Duodenal mucosa (tissue), 2 donors: ENCODE data around the gene CNTN5.
"Not testable (repeated sequence)": the region's sequence is repeated elsewhere in the genome, so short reads cannot be mapped to it uniquely, and the experiment has no call there.

Source experiments
- H3K27ac ChIP-seq: one replicate; pipeline ENCODE4 v1.7.0; 2013; ENCODE audit warnings: low read depth, low read length
- H3K27me3 ChIP-seq, 2 donors: one replicate each; pipeline ENCODE4 v1.7.0; 2013; ENCODE audit warnings: low read length in 2 of 2, control low read depth in 1 of 2; ENCODE audit not compliant: insufficient read depth in 2 of 2, control insufficient read depth in 1 of 2
- H3K36me3 ChIP-seq, 2 donors: one replicate each; pipeline ENCODE4 v1.7.0; 2013; ENCODE audit warnings: low read length in 2 of 2, control low read depth in 1 of 2; ENCODE audit not compliant: insufficient read depth in 2 of 2, control insufficient read depth in 1 of 2
- H3K4me1 ChIP-seq, 2 donors: one replicate each; pipeline ENCODE4 v1.7.0; 2013; ENCODE audit warnings: low read length in 2 of 2, control low read depth in 1 of 2; ENCODE audit not compliant: insufficient read depth in 2 of 2, control insufficient read depth in 1 of 2
- H3K4me3 ChIP-seq, 2 donors: one replicate each; pipeline ENCODE4 v1.7.0; 2013; ENCODE audit warnings: low read length in 2 of 2, low read depth in 1 of 2
- H3K9ac ChIP-seq, 2 donors: one replicate each; pipeline ENCODE4 v1.7.0; 2013; ENCODE audit warnings: low read length in 2 of 2, low read depth in 1 of 2
- H3K9me3 ChIP-seq, 2 donors: one replicate each; pipeline ENCODE4 v1.7.0; 2013; ENCODE audit warnings: low read length in 2 of 2, control low read depth in 1 of 2; ENCODE audit not compliant: control insufficient read depth in 1 of 2

The CNTN5 gene

GRCh38 chr11:99256614-99257013 is 235.9 kb downstream of the CNTN5 start:
- no peaks in the 10 kb centered on the region for H3K36me3 ChIP-seq
- no peaks in the 10 kb centered on the region for H3K4me1 ChIP-seq
- no peaks in the 10 kb centered on the region for H3K9me3 ChIP-seq
- H3K27me3 ChIP-seq = no peaks in the 10 kb centered on the region
- H3K4me3 ChIP-seq = no peak overlapping the region
- H3K9ac ChIP-seq = no peak overlapping the region
- H3K27ac ChIP-seq = no peak overlapping the region

DNA sequence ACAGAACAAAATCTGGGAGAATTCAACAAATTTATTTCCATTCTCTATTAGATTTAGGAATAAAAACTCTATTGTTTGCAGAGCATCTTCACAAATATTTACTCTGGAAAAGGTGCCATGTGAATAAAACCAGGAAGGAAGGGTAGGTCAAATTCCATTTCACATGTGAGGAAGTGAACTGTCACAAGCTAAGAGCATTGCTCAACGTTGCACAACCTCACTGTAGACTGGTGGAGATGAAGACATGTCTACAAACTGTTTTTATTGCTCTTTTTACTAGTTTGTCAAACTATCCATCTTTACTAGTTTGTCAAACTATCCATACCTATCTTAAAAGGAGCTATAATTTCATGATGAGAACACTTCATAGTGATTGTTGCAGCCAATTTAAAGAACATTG is 236.4 kb downstream of the CNTN5 start:
- H3K27me3 ChIP-seq = no peaks in the 10 kb centered on the region
- H3K9ac ChIP-seq = no peak overlapping the region
- no peaks in the 10 kb centered on the region for H3K9me3 ChIP-seq
- H3K4me3 ChIP-seq = no peak overlapping the region
- H3K4me1 ChIP-seq = no peaks in the 10 kb centered on the region
- H3K36me3 ChIP-seq = no peaks in the 10 kb centered on the region
- no peak overlapping the region for H3K27ac ChIP-seq

DNA sequence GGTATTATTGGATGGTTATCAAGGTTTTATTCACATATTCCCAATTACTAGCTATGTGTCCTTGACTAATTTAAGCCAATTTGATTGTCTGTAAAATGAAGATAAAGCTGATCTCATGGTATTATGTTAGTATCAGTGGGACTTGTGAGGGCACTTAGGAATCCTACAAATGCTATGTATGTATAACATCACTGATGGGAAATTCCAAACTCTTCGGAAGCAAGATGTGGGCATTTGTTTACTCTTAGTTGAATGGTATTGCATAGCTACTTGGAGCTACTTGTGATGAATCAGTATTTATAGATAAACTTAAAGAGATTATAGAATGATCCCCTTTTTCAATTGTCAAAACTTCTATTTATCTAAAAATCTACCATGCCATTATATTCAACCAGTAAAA is 239.9 kb downstream of the CNTN5 start:
- Histone ChIP-seq H3K4me3 (no peak overlapping the region), H3K27me3 (no peaks in the 10 kb centered on the region), H3K9ac (no peak overlapping the region), H3K36me3 (no peaks in the 10 kb centered on the region), H3K9me3 (no peaks in the 10 kb centered on the region), H3K27ac (no peak overlapping the region), H3K4me1 (no peaks in the 10 kb centered on the region)

- Histone ChIP-seq H3K4me3 (no peak overlapping the region), H3K4me1 (no peaks in the 10 kb centered on the region), H3K36me3 (no peaks in the 10 kb centered on the region), H3K27me3 (no peaks in the 10 kb centered on the region), H3K9ac (no peak overlapping the region), H3K9me3 (peaks cover 0 to 3% of the 10 kb centered on the region in 2 donors), H3K27ac (no peak overlapping the region)
Measured at GRCh38 chr11:99268886-99269285, 248.1 kb downstream of the CNTN5 start.

DNA sequence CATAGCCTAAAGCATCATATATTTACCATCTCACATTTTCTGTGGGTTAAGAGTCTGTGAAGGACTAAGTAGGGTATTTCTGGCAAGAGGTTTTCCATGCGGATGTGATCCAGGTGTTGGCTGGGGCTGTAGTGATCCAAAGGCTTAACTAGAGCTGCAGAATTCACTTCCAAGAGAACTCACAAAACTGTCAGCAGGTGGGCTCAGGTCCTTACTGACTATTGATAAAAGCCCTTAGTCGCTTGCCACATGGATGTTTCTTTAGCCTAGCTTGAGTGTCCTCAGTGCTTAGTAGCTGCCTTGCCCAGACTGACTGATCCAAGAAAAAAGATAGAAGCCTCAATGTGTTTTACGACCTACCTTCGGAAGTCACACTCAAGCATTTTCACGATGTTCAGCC is 250.8 kb downstream of the CNTN5 start:
- H3K4me1 ChIP-seq = no peaks in the 10 kb centered on the region
- no peak overlapping the region for H3K27ac ChIP-seq
- H3K9me3 ChIP-seq = peaks cover 0 to 3% of the 10 kb centered on the region in 2 donors
- H3K4me3 ChIP-seq = no peak overlapping the region
- H3K9ac ChIP-seq = no peak overlapping the region
- no peaks in the 10 kb centered on the region for H3K36me3 ChIP-seq
- no peaks in the 10 kb centered on the region for H3K27me3 ChIP-seq

DNA sequence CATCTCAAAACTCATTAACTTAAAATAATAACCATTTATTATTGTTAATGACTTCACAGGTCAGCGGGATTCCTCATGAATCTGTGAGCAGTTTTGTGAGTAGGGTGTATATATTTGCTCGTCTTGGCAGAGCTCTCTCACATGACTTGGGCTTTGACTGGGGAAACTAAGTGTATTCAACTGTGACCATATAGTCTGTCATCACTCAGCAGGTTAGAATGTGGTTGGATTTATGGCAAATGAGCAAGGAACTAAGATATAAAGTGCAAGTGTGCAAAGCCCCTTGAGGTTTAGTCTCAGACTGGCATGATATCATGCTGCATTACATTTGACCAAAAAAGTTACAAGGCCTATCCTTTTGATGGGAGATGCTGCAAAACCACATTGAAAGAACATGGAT is 254.8 kb downstream of the CNTN5 start:
- no peaks in the 10 kb centered on the region for H3K36me3 ChIP-seq
- H3K9me3 ChIP-seq = peaks cover 0 to 3% of the 10 kb centered on the region in 2 donors
- H3K9ac ChIP-seq = no peak overlapping the region
- no peak overlapping the region for H3K4me3 ChIP-seq
- no peaks in the 10 kb centered on the region for H3K27me3 ChIP-seq
- no peaks in the 10 kb centered on the region for H3K4me1 ChIP-seq
- no peak overlapping the region for H3K27ac ChIP-seq

DNA sequence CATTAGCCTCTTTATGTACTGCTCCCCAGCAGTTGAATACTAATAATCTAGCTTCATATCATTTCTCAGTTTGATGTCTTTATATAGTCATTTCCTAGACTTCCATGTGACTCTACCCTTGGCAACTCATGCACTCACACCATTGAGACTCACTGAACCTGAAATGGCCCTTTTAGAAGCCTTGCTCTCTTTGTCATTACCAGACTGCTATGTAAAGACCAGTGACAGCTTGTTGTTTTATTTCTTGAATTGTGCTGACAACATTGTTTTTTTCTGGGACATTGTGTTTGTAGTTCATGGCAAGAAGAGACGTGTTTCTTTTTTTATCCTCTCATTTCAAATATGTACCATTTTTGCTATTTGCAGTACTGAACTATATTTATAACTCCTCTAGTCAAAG is 256.5 kb downstream of the CNTN5 start:
- H3K4me1 ChIP-seq = no peaks in the 10 kb centered on the region
- H3K27me3 ChIP-seq = no peaks in the 10 kb centered on the region
- no peak overlapping the region for H3K9ac ChIP-seq
- no peak overlapping the region for H3K27ac ChIP-seq
- no peaks in the 10 kb centered on the region for H3K9me3 ChIP-seq
- no peaks in the 10 kb centered on the region for H3K36me3 ChIP-seq
- H3K4me3 ChIP-seq = no peak overlapping the region

GRCh38 chr11:99279266-99279665 is 258.5 kb downstream of the CNTN5 start:
- Histone ChIP-seq H3K27me3 (no peaks in the 10 kb centered on the region), H3K27ac (no peak overlapping the region), H3K4me1 (no peaks in the 10 kb centered on the region), H3K36me3 (no peaks in the 10 kb centered on the region), H3K9ac (no peak overlapping the region), H3K4me3 (no peak overlapping the region), H3K9me3 (no peaks in the 10 kb centered on the region)

DNA sequence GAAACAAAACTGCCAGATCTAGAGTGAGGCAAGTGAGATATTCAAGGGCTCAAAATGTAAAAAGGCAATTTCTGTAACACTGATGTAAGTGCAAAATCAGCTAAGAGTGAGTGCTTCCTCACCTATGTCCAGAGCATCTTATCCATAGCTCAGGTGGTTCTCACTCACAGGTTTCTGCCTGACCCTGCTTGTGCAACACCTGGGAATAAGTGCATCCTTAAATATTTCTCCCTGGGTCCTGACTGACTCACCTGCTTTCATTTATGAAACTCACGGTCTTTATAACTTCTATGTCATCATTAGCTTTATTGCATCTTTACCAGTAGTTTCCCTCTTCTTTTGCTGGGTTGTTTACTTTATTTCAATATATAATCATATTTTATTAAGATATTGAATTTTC is 260.6 kb downstream of the CNTN5 start:
- no peak overlapping the region for H3K4me3 ChIP-seq
- H3K9me3 ChIP-seq = no peaks in the 10 kb centered on the region
- no peaks in the 10 kb centered on the region for H3K27me3 ChIP-seq

DNA sequence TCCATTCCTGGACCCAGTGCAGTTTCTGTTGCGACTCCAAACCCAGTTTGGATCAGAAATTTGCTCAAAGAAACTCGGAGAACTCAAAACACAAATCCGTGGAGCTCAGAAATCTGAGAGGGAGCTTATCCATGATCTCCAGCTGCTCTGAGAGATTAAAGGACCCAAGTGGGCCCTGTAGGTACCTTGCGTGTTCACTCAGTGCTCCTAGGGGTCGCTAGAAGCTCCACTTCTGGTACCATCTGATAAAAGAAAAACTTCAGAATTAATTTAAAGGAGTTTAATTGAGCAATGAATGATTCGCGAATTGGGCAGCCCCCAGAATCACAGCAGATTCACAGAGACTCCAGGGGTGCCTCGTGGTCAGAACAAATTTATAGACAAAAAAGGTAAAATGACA is 277.2 kb downstream of the CNTN5 start:
- H3K27me3 ChIP-seq, H3K9ac ChIP-seq, H3K36me3 ChIP-seq, H3K4me3 ChIP-seq, H3K4me1 ChIP-seq, H3K27ac ChIP-seq: not testable (repeated sequence)
- peaks cover 2 to 17% of the 10 kb centered on the region in 2 donors for H3K9me3 ChIP-seq

More for the DNA sequence above, 260.6 kb downstream of the CNTN5 start:
- Histone ChIP-seq H3K27ac (no peak overlapping the region), H3K9ac (no peak overlapping the region), H3K4me1 (no peaks in the 10 kb centered on the region), H3K36me3 (no peaks in the 10 kb centered on the region)

DNA sequence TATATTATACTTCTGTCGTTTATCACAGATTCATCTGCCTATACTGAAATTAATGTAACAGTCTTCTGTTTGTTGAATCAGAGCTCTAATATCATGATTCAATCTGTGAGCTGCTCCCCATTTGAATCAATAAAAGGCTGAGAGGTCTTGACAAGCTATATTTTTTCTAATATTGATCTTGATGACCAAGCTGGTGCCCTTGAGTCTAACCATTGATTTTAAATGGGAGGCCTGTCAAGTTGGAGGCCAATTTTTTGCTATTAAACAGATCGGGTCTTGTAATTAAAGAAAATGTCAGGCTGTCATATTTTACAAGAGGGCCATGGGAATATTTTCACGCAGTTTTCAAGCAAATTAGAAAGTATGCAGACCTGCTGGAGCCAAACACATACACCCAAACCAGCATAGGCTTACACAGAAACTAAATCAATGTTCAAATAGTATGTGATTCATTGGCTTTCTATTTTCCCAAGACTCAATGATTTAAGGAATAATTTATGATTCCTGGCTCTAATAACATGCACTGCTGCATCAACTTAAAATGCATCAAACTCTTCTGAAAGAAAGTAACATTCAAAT is 286.9 kb downstream of the CNTN5 start:
- H3K36me3 ChIP-seq = no peaks in the 10 kb centered on the region
- H3K9ac ChIP-seq = no peak overlapping the region
- no peaks in the 10 kb centered on the region for H3K4me1 ChIP-seq
- H3K9me3 ChIP-seq = peaks cover 0 to 5% of the 10 kb centered on the region in 2 donors
- H3K27me3 ChIP-seq = no peaks in the 10 kb centered on the region
- no peak overlapping the region for H3K4me3 ChIP-seq
- no peak overlapping the region for H3K27ac ChIP-seq
